Airway epithelial cell (primary cell): ENCODE measurements around the gene ACSM3. TPM values are rescaled to one million over a fixed set of nuclear protein-coding genes. Genes with fewer than 3 reads are reported as not detected.

Experiments
- total RNA-seq: library from RNA; depleted of rRNA; stranded (reverse); fragments of >200 nt; gene quantifications from 2 replicates; pipeline ENCODE4 v1.2.3, GENCODE V29; 2015

The ACSM3 gene
- total RNA-seq: 0.88 and 1.1 TPM in 2 replicates

GRCh38 chr16:20763461-20764232 lies at the start of gene ACSM3:
ACSM3 (plus strand) TSS chr16:20764014; CDS start chr16:20770035, 6,021 bp downstream.

GRCh38 chr16:20741554-20742285 lies 22.1 kb upstream of the ACSM3 start, which contains the start of gene THUMPD1:
THUMPD1 (minus strand) TSS chr16:20741818; CDS start chr16:20741739, 79 bp downstream.

GRCh38 chr16:20806168-20807050 lies 42.6 kb downstream of the ACSM3 start, which contains the start of the genes ERI2 and REXO5:
ERI2 (minus strand) TSS chr16:20806472; CDS start chr16:20806430, 42 bp downstream.
REXO5 (plus strand) TSS chr16:20806527; CDS start chr16:20806954, 427 bp downstream.

Other genes starting within 250 kb of the ACSM3 start
- not detected in 2 replicates for gene ACSM2B, start 187.6 kb upstream of the ACSM3 start, total RNA-seq
- not detected in 2 replicates for gene ACSM1, start 66.3 kb upstream of the ACSM3 start, total RNA-seq
- gene THUMPD1, start 22.2 kb upstream of the ACSM3 start, total RNA-seq: 23.3 and 43.2 TPM in 2 replicates
- gene ERI2, start 42.5 kb downstream of the ACSM3 start, total RNA-seq: 17.0 and 26.8 TPM in 2 replicates
- 4.2 and 9.8 TPM in 2 replicates for gene REXO5, start 42.5 kb downstream of the ACSM3 start, total RNA-seq
- 9.6 TPM in 2 replicates for gene DCUN1D3, start 136.3 kb downstream of the ACSM3 start, total RNA-seq
- gene LYRM1, start 136.8 kb downstream of the ACSM3 start, total RNA-seq: 14.1 and 25.3 TPM in 2 replicates